NCI-H1105 (cell line): ENCODE measurements around the gene DEDD.

Experiments used
- DNase-seq: peaks from one replicate; lab custom pipeline; 2025; lab: John Stamatoyannopoulos, UW

Gene DEDD

DNA sequence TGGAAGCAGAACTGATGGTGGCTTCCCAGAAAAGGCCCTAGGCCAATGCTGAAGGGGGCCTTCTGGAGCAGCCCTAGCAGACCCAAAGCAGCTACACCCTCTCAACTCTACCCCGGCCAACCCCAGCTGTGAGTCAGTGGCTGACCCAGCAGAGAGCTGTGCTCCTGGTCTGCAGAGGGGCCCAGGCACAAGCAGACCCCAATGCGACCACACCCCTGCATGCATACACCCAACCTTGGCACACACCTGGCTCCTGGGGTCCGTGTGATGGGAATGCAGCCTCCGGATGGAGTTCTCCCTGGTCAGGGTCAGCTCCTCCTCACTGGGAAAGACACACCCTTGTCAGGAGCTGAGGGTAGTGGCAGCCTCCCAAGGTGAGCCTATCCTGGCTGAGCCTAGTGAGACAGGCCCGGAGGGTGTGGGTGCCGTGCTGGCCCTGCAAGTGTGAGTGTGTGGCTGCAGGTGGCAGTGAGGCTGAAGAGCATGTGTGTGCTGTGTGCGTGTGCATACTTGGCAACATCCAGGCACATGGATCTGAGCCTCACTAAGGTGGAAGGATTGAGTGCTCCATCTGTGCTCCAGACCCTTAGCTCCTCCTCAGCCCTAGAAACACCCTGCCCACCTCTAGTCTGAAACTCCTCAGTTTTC is 58.9 kb downstream of the DEDD start:
- DNase-seq, result no peak

DNA sequence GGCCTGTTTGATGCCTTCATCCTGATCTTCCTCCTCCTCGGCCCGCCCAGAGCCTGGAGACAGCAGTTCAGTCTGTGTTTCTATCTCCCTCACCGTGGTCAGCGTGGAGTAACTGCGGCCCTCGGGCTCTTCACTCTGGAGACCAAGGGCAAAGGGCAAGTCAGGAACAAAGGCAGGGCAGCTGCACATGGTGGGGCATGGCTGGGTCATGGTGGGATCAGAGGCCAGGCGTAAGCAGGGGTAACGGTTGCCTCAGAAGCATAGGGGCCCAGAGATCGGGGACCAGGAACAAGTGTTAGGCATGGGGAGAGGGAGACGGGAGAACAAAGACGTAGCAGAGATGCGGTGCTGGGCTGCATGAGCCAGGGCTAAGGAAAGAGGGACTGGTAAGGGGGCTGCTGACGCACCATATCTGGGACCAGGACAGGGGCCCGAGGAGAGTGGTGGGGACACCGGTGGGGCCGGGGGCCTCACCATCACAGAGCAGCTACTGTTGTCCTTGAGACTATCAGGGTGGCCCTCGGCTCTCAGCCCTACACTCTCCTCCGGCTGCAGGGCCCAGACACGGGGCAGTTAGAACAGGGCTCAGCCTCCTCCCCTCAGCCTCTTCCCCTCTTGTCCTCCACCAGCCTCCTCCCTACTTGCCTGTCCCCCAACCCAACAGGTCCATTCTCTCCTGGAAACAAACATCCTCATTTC is 59.6 kb downstream of the DEDD start:
- DNase-seq, result no peak

DNA sequence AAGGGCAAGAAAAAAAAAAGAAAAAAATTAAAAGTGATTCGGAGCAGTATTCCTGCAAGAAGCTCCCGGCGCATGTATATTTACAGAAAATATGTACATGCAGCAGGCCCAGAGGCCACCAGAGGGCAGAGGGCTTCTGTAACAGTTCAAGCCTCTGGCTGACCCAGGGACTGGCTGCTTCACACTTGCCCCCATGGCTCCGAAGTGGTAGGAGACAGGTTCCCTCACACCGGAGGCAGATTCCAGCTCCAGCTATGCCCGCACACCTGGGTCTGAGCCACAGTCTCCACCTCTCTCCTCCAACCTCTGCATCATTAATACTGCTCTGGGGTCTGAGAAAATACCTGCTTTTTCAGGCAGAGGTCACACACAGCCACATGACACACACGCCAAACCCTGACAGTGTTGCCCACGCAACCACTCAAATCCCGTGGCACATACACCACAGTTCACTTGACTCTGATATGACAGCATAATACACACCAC is 60.5 kb downstream of the DEDD start:
- no peak for DNase-seq
